Panc1 (cell line): ENCODE measurements around the gene PDE11A. TPM values are rescaled to one million over a fixed set of nuclear protein-coding genes. Genes with fewer than 3 reads are reported as not detected.

Experiments used
- ATAC-seq: fragments of 200-7000 bp; cut with Tn5 transposase; 2 replicates; pipeline ENCODE4 v1.9.1; 2020; ENCODE audit warnings: mild to moderate bottlenecking, moderate library complexity
- BruUV-seq: library from RNA; stranded (reverse); fragments of 400-500 nt; replicated peaks from 2 replicates; lab custom pipeline; 2021; lab: Mats Ljungman, UMichigan
- CTCF ChIA-PET: fragments of 300-600 bp; sonication (Branson Sonifier 250); formaldehyde crosslinking; loops from one replicate; lab custom pipeline; 2022; ENCODE audit warnings: antibody characterized with exemption; lab: Charles Lee
- POLR2A ChIA-PET: fragments of 300-600 bp; sonication (Branson Sonifier 250); formaldehyde crosslinking; loops from one replicate; lab custom pipeline; 2022; ENCODE audit warnings: antibody characterized with exemption; lab: Charles Lee
- DNase-seq: peaks from one replicate; pipeline ENCODE4 v3.0.0-alpha.2; 2010; ENCODE audit warnings: low read depth, low spot score
- H3K27ac ChIP-seq: 2 replicates; pipeline ENCODE4 v1.5.1; 2011; ENCODE audit warnings: mild to moderate bottlenecking, low read length, inconsistent platforms
- H3K27me3 ChIP-seq: fragments of 200-500 bp; sonication (Bioruptor generic); 2 replicates; pipeline ENCODE4 v1.6.0; 2014; ENCODE audit warnings: low read length, inconsistent platforms; ENCODE audit not compliant: control insufficient read depth, insufficient read depth
- H3K36me3 ChIP-seq: fragments of 200-500 bp; sonication (Bioruptor generic); 2 replicates; pipeline ENCODE4 v1.5.1; 2014; ENCODE audit warnings: inconsistent platforms, mild to moderate bottlenecking, low read length, moderate library complexity; ENCODE audit not compliant: control insufficient read depth, insufficient read depth
- H3K4me1 ChIP-seq: 2 replicates; pipeline ENCODE4 v1.5.1; 2011; ENCODE audit warnings: inconsistent platforms, mild to moderate bottlenecking, low read length, moderate library complexity; ENCODE audit not compliant: control insufficient read depth, insufficient read depth
- H3K4me3 ChIP-seq, 2 experiments: 2 replicates each; pipeline ENCODE4 v1.5.1; 2011 to 2012; ENCODE audit warnings: low read depth in 2 of 2, low read length in 2 of 2, mild to moderate bottlenecking in 2 of 2, inconsistent platforms in 1 of 2, moderate library complexity in 1 of 2
- H3K9me3 ChIP-seq: fragments of 200-500 bp; sonication (Bioruptor generic); 2 replicates; pipeline ENCODE4 v1.5.1; 2014; ENCODE audit warnings: low read depth, mild to moderate bottlenecking, inconsistent platforms, low read length, moderate library complexity; ENCODE audit not compliant: control insufficient read depth, insufficient read depth
- POLR2AphosphoS5 ChIP-seq: IDR thresholded peaks from 2 replicates; pipeline ENCODE4 v1.6.1; 2012; ENCODE audit warnings: mild to moderate bottlenecking, low read depth, low read length, moderate library complexity
- SIN3A ChIP-seq: IDR thresholded peaks from 2 replicates; pipeline ENCODE4 v1.6.1; 2012; ENCODE audit warnings: low read depth, mild to moderate bottlenecking, low read length, moderate library complexity, borderline replicate concordance; ENCODE audit not compliant: insufficient read depth
- TCF7L2 ChIP-seq: IDR thresholded peaks from 2 replicates; pipeline ENCODE4 v1.6.1; 2011; ENCODE audit warnings: mild to moderate bottlenecking, low read depth, low read length, inconsistent platforms
- in situ Hi-C: cut with HindIII; loops from 2 replicates; pipeline ENCODE4 v1.10.0; 2016; ENCODE audit warnings: low sequenced_read_pairs, low pct_unique_long_range_greater_than_20kb
- intact Hi-C: fragments of 100-400 bp; cut with micrococcal nuclease; formaldehyde crosslinking; loops from one replicate; pipeline ENCODE4 v1.10.0; 2022; ENCODE audit not compliant: unreplicated experiment
- total RNA-seq: library from RNA; stranded (reverse); gene quantifications from one replicate; pipeline ENCODE4 v1.2.1, GENCODE V29; 2021; ENCODE audit not compliant: unreplicated experiment
- TF ChIP-seq, protein P1 (sequence below): fragments of 450-650 bp; IDR thresholded peaks from 2 replicates; pipeline ENCODE4 v1.5.1; 2017; ENCODE audit warnings: mild to moderate bottlenecking
- TF ChIP-seq, protein P2 (sequence below), 2 experiments: IDR thresholded peaks; 2 replicates each; pipeline ENCODE4 v1.6.1; 2011 to 2012; ENCODE audit warnings: low read depth in 2 of 2, control low read depth in 1 of 2, low read length in 1 of 2, mild to moderate bottlenecking in 1 of 2, moderate library complexity in 1 of 2; ENCODE audit not compliant: insufficient read depth in 1 of 2

Gene PDE11A
- total RNA-seq, 1 experiment from 2014 or later = not detected

GRCh38 chr2:177812713-177813396 lies 259.7 kb downstream of the PDE11A start:
- intact Hi-C loops (no loop called here), in situ Hi-C loops (no loop called here)
- Histone ChIP-seq H3K4me1 (no peaks in the 10 kb centered on the region), H3K27me3 (no peaks in the 10 kb centered on the region), H3K27ac (no peak overlapping the region), H3K9me3 (no peaks in the 10 kb centered on the region), H3K4me3 (no peak overlapping the region), H3K36me3 (no peaks in the 10 kb centered on the region)
- no peak for DNase-seq
- TF ChIP-seq, protein P1, sequence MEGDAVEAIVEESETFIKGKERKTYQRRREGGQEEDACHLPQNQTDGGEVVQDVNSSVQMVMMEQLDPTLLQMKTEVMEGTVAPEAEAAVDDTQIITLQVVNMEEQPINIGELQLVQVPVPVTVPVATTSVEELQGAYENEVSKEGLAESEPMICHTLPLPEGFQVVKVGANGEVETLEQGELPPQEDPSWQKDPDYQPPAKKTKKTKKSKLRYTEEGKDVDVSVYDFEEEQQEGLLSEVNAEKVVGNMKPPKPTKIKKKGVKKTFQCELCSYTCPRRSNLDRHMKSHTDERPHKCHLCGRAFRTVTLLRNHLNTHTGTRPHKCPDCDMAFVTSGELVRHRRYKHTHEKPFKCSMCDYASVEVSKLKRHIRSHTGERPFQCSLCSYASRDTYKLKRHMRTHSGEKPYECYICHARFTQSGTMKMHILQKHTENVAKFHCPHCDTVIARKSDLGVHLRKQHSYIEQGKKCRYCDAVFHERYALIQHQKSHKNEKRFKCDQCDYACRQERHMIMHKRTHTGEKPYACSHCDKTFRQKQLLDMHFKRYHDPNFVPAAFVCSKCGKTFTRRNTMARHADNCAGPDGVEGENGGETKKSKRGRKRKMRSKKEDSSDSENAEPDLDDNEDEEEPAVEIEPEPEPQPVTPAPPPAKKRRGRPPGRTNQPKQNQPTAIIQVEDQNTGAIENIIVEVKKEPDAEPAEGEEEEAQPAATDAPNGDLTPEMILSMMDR = no peak
- TF ChIP-seq, protein P2, sequence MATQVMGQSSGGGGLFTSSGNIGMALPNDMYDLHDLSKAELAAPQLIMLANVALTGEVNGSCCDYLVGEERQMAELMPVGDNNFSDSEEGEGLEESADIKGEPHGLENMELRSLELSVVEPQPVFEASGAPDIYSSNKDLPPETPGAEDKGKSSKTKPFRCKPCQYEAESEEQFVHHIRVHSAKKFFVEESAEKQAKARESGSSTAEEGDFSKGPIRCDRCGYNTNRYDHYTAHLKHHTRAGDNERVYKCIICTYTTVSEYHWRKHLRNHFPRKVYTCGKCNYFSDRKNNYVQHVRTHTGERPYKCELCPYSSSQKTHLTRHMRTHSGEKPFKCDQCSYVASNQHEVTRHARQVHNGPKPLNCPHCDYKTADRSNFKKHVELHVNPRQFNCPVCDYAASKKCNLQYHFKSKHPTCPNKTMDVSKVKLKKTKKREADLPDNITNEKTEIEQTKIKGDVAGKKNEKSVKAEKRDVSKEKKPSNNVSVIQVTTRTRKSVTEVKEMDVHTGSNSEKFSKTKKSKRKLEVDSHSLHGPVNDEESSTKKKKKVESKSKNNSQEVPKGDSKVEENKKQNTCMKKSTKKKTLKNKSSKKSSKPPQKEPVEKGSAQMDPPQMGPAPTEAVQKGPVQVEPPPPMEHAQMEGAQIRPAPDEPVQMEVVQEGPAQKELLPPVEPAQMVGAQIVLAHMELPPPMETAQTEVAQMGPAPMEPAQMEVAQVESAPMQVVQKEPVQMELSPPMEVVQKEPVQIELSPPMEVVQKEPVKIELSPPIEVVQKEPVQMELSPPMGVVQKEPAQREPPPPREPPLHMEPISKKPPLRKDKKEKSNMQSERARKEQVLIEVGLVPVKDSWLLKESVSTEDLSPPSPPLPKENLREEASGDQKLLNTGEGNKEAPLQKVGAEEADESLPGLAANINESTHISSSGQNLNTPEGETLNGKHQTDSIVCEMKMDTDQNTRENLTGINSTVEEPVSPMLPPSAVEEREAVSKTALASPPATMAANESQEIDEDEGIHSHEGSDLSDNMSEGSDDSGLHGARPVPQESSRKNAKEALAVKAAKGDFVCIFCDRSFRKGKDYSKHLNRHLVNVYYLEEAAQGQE (IDR thresholded peaks at IDR 0.05; ENCODE audit: insufficient read depth in 1 of 2, low read depth in 2 of 2, low read length in 1 of 2) = no peak
- TF ChIP-seq POLR2AphosphoS5 = no peak
- TF ChIP-seq SIN3A = no peak
- TF ChIP-seq TCF7L2 = no peak
- CTCF ChIA-PET = no interaction called here
- no peak for ATAC-seq
- BruUV-seq = no TSS peak
- POLR2A ChIA-PET = no interaction called here

GRCh38 chr2:177810906-177811305 lies 261.7 kb downstream of the PDE11A start:
- CTCF ChIA-PET = no interaction called here
- POLR2A ChIA-PET = no interaction called here
- intact Hi-C loops = no loop called here

More at GRCh38 chr2:177810906-177811305, 261.7 kb downstream of the PDE11A start:
- Histone ChIP-seq H3K4me1 (no peaks in the 10 kb centered on the region), H3K27ac (no peak overlapping the region), H3K27me3 (no peaks in the 10 kb centered on the region), H3K4me3 (no peak overlapping the region), H3K36me3 (no peaks in the 10 kb centered on the region), H3K9me3 (0 out of 2 replicates have a peak, but pooled peaks cover 3% of the 10 kb centered on the region)
- in situ Hi-C loops = no loop called here
- TF ChIP-seq, protein P1 = no peak
- TF ChIP-seq TCF7L2 (no peak), POLR2AphosphoS5 (no peak), SIN3A (no peak)
- TF ChIP-seq, protein P2 (IDR thresholded peaks at IDR 0.05; ENCODE audit: insufficient read depth in 1 of 2, low read depth in 2 of 2, low read length in 1 of 2) = no peak
- DNase-seq = no peak
- no TSS peak for BruUV-seq
- ATAC-seq = no peak
